Stomach (tissue), 4 donors: Measurements from ENCODE around the gene ABCA12.

ENCODE experiments used
- POLR2A ChIP-seq, 4 donors: fragments of 450-650 bp; IDR thresholded peaks; one replicate each; pipeline ENCODE4 v1.6.1; 2016; ENCODE audit warnings: antibody characterized with exemption in 4 of 4, control low read depth in 2 of 4, mild to moderate bottlenecking in 1 of 4, moderate library complexity in 1 of 4
- TF ChIP-seq, protein P1 (sequence below), 7 experiments: fragments of 450-650 bp in 4 of 7; fragments of 200-600 bp in 3 of 7; sonication (generic) in 3 of 7; IDR thresholded peaks; one replicate each; pipeline ENCODE4 v1.5.1; 2016 to 2019; ENCODE audit warnings: antibody characterized with exemption in 7 of 7, control low read depth in 2 of 7, mild to moderate bottlenecking in 1 of 7

DNA sequence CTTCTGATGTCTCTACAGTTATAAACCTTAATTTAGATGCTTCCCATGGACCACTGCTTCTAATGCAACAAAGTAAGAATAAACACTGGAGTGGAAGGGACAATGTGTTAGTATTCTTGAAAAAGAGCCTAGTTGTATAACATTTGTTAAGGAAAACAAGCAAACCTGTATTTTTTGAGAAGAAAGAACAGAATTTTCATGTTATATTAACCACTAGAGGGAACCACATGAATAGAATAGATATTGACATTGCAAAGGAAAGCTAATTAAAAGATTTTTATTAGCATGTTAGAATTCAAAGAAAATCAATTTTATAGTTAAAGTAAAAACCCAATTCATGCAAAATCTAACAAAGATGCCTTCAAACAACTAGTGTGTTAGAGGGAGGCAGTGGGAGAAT is 177.7 kb downstream of the ABCA12 start:
- TF ChIP-seq, protein P1, sequence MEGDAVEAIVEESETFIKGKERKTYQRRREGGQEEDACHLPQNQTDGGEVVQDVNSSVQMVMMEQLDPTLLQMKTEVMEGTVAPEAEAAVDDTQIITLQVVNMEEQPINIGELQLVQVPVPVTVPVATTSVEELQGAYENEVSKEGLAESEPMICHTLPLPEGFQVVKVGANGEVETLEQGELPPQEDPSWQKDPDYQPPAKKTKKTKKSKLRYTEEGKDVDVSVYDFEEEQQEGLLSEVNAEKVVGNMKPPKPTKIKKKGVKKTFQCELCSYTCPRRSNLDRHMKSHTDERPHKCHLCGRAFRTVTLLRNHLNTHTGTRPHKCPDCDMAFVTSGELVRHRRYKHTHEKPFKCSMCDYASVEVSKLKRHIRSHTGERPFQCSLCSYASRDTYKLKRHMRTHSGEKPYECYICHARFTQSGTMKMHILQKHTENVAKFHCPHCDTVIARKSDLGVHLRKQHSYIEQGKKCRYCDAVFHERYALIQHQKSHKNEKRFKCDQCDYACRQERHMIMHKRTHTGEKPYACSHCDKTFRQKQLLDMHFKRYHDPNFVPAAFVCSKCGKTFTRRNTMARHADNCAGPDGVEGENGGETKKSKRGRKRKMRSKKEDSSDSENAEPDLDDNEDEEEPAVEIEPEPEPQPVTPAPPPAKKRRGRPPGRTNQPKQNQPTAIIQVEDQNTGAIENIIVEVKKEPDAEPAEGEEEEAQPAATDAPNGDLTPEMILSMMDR (IDR thresholded peaks at IDR 0.05), result no peak
- TF ChIP-seq POLR2A (IDR thresholded peaks at IDR 0.05), result no peak
